Activated T-helper 1 cell treated with anti-CD3 and anti-CD28 coated beads, Interleukin-12 subunit alpha, Interleukin-12 subunit beta, Interleukin-2, Interleukin-4 antibody, amounts not matched to agents 30 ng/mL and 10 ng/mL and 1 ng/mL, durations not matched to agents 14 hours and 24 hours and 36 hours (primary cell): ENCODE results near the gene LRRC4. TPM values are rescaled to one million over a fixed set of nuclear protein-coding genes. Genes with fewer than 3 reads are reported as not detected.

Source experiments
- DNase-seq: peaks from one replicate; pipeline ENCODE4 v3.0.0; 2021; ENCODE audit warnings: low spot score
- H3K27ac Mint-ChIP-seq: one replicate; pipeline ENCODE4 v1.8.0; 2021; ENCODE audit warnings: mild to moderate bottlenecking, mixed read lengths
- H3K27me3 Mint-ChIP-seq: one replicate; pipeline ENCODE4 v1.8.0; 2022; ENCODE audit warnings: mild to moderate bottlenecking, moderate library complexity, mixed read lengths; ENCODE audit not compliant: insufficient read depth
- H3K36me3 Mint-ChIP-seq: one replicate; pipeline ENCODE4 v1.8.0; 2021; ENCODE audit warnings: low read depth, mixed read lengths
- H3K4me1 Mint-ChIP-seq: one replicate; pipeline ENCODE4 v1.8.0; 2021; ENCODE audit warnings: low read depth, mixed read lengths
- H3K4me3 Mint-ChIP-seq: one replicate; pipeline ENCODE4 v1.8.0; 2021; ENCODE audit warnings: mild to moderate bottlenecking, moderate library complexity, mixed read lengths
- H3K9me3 Mint-ChIP-seq: one replicate; pipeline ENCODE4 v1.8.0; 2021; ENCODE audit warnings: mixed read lengths
- intact Hi-C: fragments of 100-400 bp; cut with micrococcal nuclease; formaldehyde crosslinking; loops from one replicate; pipeline ENCODE4 v1.15.1; 2024
- total RNA-seq: library from RNA; stranded (reverse); gene quantifications from 2 replicates; pipeline ENCODE4 v1.2.3, GENCODE V29; 2022

The LRRC4 gene
- 1.3 and 2.1 TPM in 2 replicates for total RNA-seq

GRCh38 chr7:128030654-128031611 lies at the start of gene LRRC4:
Gene LRRC4, minus strand, starts transcription at chr7:128031437. Its CDS starts 797 bp downstream, at chr7:128030640.
- H3K4me1 Mint-ChIP-seq = no peaks in the 10 kb centered on the region

GRCh38 chr7:128080169-128080568 lies 48.9 kb upstream of the LRRC4 start:
- Mint-ChIP-seq H3K36me3 (peaks cover 9% of the 10 kb centered on the region), H3K4me3 (no peak overlapping the region), H3K9me3 (no peaks in the 10 kb centered on the region), H3K27me3 (no peaks in the 10 kb centered on the region), H3K27ac (no peak overlapping the region), H3K4me1 (no peaks in the 10 kb centered on the region)
- intact Hi-C loops = no loop called here
- DNase-seq = no peak

More at GRCh38 chr7:128030654-128031611, at the start of gene LRRC4:
- Mint-ChIP-seq H3K9me3 (no peaks in the 10 kb centered on the region), H3K27ac (no peak within 1 kb of the TSS), H3K4me3 (peak within 1 kb of the TSS; percentile 83), H3K27me3 (peaks cover 23% of the 10 kb centered on the region), H3K36me3 (peaks cover 24% of the 10 kb centered on the region)
- intact Hi-C loops = loop anchor here (5.0 to 10.0 kb wide), 2 partner anchors 71 to 446 kb away; partner anchors contain the start of genes ARF5 and GCC1
- DNase-seq = no peak

GRCh38 chr7:128078309-128078708 lies 47.1 kb upstream of the LRRC4 start:
- H3K36me3 Mint-ChIP-seq = peaks cover 9% of the 10 kb centered on the region
- no peak overlapping the region for H3K4me3 Mint-ChIP-seq
- no peak for DNase-seq
- intact Hi-C loops = no loop called here
- H3K27ac Mint-ChIP-seq = no peak overlapping the region
- H3K27me3 Mint-ChIP-seq = no peaks in the 10 kb centered on the region
- H3K4me1 Mint-ChIP-seq = no peaks in the 10 kb centered on the region
- no peaks in the 10 kb centered on the region for H3K9me3 Mint-ChIP-seq

- Mint-ChIP-seq H3K36me3 (peaks cover 2% of the 10 kb centered on the region), H3K4me1 (no peaks in the 10 kb centered on the region), H3K4me3 (no peak overlapping the region), H3K9me3 (no peaks in the 10 kb centered on the region), H3K27me3 (no peaks in the 10 kb centered on the region), H3K27ac (no peak overlapping the region)
- no peak for DNase-seq
- intact Hi-C loops = no loop called here
Observed at GRCh38 chr7:128076796-128077271, 45.6 kb upstream of the LRRC4 start.

GRCh38 chr7:128076196-128076795 lies 45.1 kb upstream of the LRRC4 start:
- Mint-ChIP-seq H3K4me3 (no peak overlapping the region), H3K27me3 (no peaks in the 10 kb centered on the region), H3K9me3 (no peaks in the 10 kb centered on the region), H3K27ac (no peak overlapping the region), H3K4me1 (peaks cover 3% of the 10 kb centered on the region), H3K36me3 (peaks cover 4% of the 10 kb centered on the region)
- intact Hi-C loops = no loop called here
- no peak for DNase-seq

- Mint-ChIP-seq H3K36me3 (peaks cover 5% of the 10 kb centered on the region), H3K4me1 (peaks cover 12% of the 10 kb centered on the region)
Observed at GRCh38 chr7:128075242-128076095, 44.2 kb upstream of the LRRC4 start.

GRCh38 chr7:128074736-128075135 lies 43.5 kb upstream of the LRRC4 start:
- H3K36me3 Mint-ChIP-seq = peaks cover 3% of the 10 kb centered on the region
- no peak overlapping the region for H3K27ac Mint-ChIP-seq
- H3K27me3 Mint-ChIP-seq = no peaks in the 10 kb centered on the region
- peaks cover 15% of the 10 kb centered on the region for H3K4me1 Mint-ChIP-seq
- H3K9me3 Mint-ChIP-seq = no peaks in the 10 kb centered on the region
- DNase-seq = no peak
- intact Hi-C loops = no loop called here
- H3K4me3 Mint-ChIP-seq = no peak overlapping the region

More at GRCh38 chr7:128075242-128076095, 44.2 kb upstream of the LRRC4 start:
- H3K27me3 Mint-ChIP-seq = no peaks in the 10 kb centered on the region
- no peak overlapping the region for H3K4me3 Mint-ChIP-seq
- intact Hi-C loops = no loop called here
- no peak overlapping the region for H3K27ac Mint-ChIP-seq
- no peak for DNase-seq
- H3K9me3 Mint-ChIP-seq = no peaks in the 10 kb centered on the region

GRCh38 chr7:128074336-128074735 lies 43.1 kb upstream of the LRRC4 start:
- intact Hi-C loops = no loop called here
- no peaks in the 10 kb centered on the region for H3K27me3 Mint-ChIP-seq
- peaks cover 15% of the 10 kb centered on the region for H3K4me1 Mint-ChIP-seq
- no peaks in the 10 kb centered on the region for H3K9me3 Mint-ChIP-seq
- H3K4me3 Mint-ChIP-seq = no peak overlapping the region
- H3K27ac Mint-ChIP-seq = no peak overlapping the region
- H3K36me3 Mint-ChIP-seq = peaks cover 3% of the 10 kb centered on the region
- no peak for DNase-seq

GRCh38 chr7:128073671-128074310 lies 42.6 kb upstream of the LRRC4 start:
- peaks cover 15% of the 10 kb centered on the region for H3K4me1 Mint-ChIP-seq
- no peak overlapping the region for H3K27ac Mint-ChIP-seq
- intact Hi-C loops = no loop called here
- no peak overlapping the region for H3K4me3 Mint-ChIP-seq
- no peaks in the 10 kb centered on the region for H3K27me3 Mint-ChIP-seq
- no peaks in the 10 kb centered on the region for H3K9me3 Mint-ChIP-seq
- peaks cover 3% of the 10 kb centered on the region for H3K36me3 Mint-ChIP-seq
- no peak for DNase-seq

GRCh38 chr7:128071801-128072200 lies 40.6 kb upstream of the LRRC4 start:
- Mint-ChIP-seq H3K4me3 (no peak overlapping the region), H3K9me3 (no peaks in the 10 kb centered on the region), H3K4me1 (peaks cover 15% of the 10 kb centered on the region), H3K27ac (no peak overlapping the region), H3K27me3 (no peaks in the 10 kb centered on the region), H3K36me3 (peaks cover 3% of the 10 kb centered on the region)
- no peak for DNase-seq
- intact Hi-C loops = no loop called here

GRCh38 chr7:128071376-128071775 lies 40.1 kb upstream of the LRRC4 start:
- H3K4me1 Mint-ChIP-seq = peaks cover 15% of the 10 kb centered on the region
- intact Hi-C loops = no loop called here
- peaks cover 3% of the 10 kb centered on the region for H3K36me3 Mint-ChIP-seq
- no peaks in the 10 kb centered on the region for H3K9me3 Mint-ChIP-seq
- no peaks in the 10 kb centered on the region for H3K27me3 Mint-ChIP-seq
- H3K27ac Mint-ChIP-seq = no peak overlapping the region
- H3K4me3 Mint-ChIP-seq = no peak overlapping the region
- no peak for DNase-seq
